T-helper 2 cell treated with Interferon-gamma antibody and Interleukin-4, amounts not matched to agents 100 ng/mL and 5 ng/mL, for 36 hours (primary cell): ENCODE measurements around the gene POLA1. TPM values are rescaled to one million over a fixed set of nuclear protein-coding genes. Genes with fewer than 3 reads are reported as not detected.

Source experiments
- intact Hi-C: fragments of 100-400 bp; cut with micrococcal nuclease; formaldehyde crosslinking; loops from one replicate; pipeline ENCODE4 v1.15.1; 2023
- total RNA-seq: library from RNA; stranded (reverse); gene quantifications from 2 replicates; pipeline ENCODE4 v1.2.3, GENCODE V29; 2022

Gene POLA1
- total RNA-seq, 1 donor from 2014 or later: 38.7 TPM

GRCh38 chrX:25020391-25020904, 326.7 kb downstream of the POLA1 start:
- intact Hi-C loops: loop anchor here (2.0 to 5.0 kb wide), 3 partner anchors 18 to 268 kb away; no protein-coding TSS in a partner anchor

- intact Hi-C loops: loop anchor here (2.0 to 5.0 kb wide), 3 partner anchors 18 to 269 kb away; no protein-coding TSS in a partner anchor
These were observed 327.3 kb downstream of the POLA1 start for GRCh38 chrX:25020905-25021449.

DNA sequence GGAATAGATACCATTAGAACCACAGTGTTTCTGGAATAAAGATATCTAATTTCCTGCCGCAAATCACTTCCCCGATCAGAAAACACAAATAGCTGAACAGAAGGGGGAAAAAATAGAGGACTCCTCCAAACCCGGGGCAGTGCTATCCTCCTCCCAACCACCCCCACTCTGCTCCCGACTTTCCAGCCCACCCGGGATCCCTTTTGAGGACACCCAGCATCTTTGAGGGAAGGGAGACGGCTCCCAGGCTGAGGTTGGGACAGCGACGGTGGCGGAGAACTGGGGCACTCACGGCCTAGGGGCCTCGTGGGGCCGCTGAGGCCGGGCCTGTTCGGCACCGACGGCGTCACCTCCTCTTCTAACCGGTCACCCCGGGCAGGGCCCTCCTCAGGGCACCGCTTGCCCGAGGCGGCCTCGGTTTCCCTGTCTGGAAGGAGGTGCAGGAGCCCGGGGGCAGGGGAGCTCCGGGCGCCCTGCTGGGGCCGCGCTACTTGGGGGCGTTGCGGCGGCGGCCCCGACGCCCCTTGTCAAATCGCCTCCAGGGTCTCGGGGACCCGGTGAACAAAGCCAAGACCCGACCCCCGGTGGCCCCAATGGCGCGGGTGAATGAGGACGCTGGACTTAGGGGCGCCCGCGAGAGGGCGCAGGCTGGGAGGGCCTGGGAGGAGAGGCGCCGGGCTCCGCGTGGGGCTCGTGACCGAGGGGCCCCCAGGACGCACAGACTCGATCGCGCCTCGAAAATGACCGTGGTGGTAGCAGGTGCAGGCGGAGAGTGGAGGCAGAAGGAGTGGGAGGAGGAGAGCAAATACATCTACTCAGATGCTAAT, 329.0 kb downstream of the POLA1 start:
- intact Hi-C loops: loop anchor here (5.0 kb wide), 2 partner anchors 120 to 270 kb away; no protein-coding TSS in a partner anchor

DNA sequence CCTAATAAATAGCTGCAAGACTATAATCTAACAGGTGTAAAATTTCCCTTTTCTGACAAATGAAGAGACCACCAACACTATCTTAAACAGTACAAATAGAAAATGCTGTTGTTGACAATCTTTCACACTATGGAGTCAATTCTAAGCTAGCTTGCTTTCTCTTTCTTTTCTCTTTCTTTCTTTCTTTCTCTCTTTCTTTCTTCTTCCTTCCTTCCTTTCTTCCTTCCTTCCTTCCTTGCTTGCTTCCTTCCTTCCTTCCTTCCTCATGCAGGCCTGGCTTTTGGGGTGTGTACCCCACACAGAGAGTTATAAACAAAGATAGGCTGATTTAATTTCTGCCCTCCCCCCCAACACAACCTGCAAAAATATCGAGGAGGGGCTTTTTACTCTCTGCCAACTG, 330.2 kb downstream of the POLA1 start:
- intact Hi-C loops: loop anchor here (5.0 kb wide), 2 partner anchors 118 to 272 kb away; no protein-coding TSS in a partner anchor

DNA sequence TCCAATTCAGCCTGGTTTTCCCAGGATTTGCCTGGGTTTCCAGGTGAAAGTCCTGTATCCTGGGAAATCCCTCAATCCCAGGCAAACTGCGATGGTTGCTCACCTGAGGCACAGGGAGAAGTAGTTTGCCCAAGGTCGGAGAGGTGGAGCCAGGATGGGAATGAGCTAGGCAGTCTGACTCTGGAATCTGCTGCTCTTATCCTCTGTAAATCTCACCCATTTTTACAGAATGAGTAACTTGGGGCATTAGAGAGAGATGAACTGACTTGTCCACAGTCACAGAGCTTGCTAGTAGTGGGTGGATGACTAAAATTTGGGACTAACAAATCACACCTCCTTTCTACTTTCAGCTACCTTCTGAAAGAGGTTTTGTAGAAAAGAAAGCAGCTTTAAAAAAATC, 331.9 kb downstream of the POLA1 start:
- intact Hi-C loops: no loop called here

- intact Hi-C loops: no loop called here
These were observed 332.9 kb downstream of the POLA1 start for GRCh38 chrX:25026576-25026975.

DNA sequence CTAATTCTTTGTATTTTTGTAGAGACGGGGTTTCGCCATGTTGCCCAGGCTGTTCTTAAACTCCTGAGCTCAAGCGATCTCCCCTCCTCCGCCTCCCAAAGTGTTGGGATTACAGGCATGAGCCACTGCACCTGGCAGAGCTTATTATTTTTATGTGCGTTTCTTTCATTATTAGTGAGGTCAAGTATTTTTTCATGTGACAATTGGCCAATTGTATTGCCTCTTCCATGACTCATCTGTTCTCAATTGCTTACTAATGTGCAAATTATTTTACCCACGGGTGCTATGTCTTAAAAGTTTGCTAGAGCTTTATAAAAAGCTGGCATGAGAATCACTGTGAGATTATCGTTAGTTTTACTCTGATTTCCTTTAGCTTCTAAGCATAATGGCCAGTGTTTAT, 335.0 kb downstream of the POLA1 start:
- intact Hi-C loops: no loop called here

DNA sequence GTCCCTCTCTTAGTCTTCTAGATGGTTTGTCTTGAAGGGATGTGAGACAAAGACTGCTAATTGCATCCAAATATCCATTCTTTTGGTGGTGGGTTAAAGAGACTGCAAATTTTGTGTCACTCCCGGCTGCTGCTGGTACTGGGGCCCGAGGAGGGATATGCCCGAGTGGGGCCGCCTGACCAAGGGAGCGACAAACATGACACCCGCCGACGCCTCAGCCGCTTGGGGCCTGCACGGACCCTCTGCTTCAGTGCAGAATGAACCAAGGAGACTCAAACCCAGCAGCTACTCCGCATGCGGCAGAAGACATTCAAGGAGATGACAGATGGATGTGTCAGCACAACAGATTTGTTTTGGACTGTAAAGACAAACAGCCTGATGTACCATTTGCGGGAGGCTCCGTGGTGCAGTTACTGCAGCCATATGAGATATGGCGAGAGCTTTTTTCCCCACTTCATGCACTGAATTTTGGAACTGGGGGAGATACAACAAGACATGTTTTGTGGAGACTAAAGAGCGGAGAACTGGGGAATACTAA, 335.6 kb downstream of the POLA1 start:
- intact Hi-C loops: no loop called here

DNA sequence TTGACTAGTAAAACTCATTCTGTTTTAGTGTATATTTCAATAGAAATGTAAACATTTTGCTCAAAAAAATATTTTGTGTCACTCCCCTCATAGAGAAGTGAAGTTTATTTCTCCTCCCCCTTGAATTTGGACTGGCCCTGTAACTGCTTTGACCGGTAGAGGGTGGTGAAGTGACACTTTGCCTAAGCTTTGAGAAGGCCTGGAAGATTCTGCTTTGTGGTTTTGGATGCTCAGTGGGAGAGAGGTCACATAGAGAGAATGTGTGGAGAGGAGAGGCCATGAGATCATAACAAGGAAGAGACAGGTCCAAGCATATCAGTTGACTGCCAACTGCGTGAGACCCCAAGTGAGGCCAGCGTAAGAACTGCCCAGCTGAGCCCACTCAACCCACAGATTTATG, 341.2 kb downstream of the POLA1 start:
- intact Hi-C loops: no loop called here

- intact Hi-C loops: no loop called here
These were observed 345.3 kb downstream of the POLA1 start for GRCh38 chrX:25039036-25039435.

DNA sequence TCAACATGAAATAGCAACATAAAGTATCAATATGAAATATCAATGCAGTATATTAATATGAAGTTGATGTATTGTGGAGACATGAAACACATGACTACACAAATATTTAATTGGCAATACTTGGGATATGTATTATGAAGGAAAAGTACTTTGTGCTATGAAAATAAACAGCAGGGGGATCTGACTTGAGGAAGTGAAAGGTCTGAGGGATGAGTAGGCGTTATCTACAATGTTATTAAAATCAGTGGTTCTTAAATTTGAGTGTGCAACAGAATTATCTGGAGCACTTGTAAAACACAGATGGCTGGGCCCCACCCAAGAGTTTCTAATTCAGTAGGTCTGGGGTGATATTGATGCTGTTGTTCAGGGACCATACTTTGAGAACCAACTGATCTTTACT, 349.5 kb downstream of the POLA1 start:
- intact Hi-C loops: no loop called here

Other genes with a start within 250 kb of the POLA1 start
- 20.0 and 20.5 TPM in 2 replicates for gene PDK3, start 228.6 kb upstream of the POLA1 start, total RNA-seq
- gene PCYT1B, start 46.6 kb upstream of the POLA1 start, total RNA-seq: 0.09 TPM in 1 of 2 replicates, not detected in the other